HepG2 (cell line): Measurements from ENCODE around the gene DAAM2. TPM values are rescaled to one million over a fixed set of nuclear protein-coding genes. Genes with fewer than 3 reads are reported as not detected.
A peak's percentile ranks its signal among the peaks of the same experiment; 100 is the strongest.

ENCODE experiments used
- ATAC-seq: fragments of 200-7000 bp; cut with Tn5 transposase; 3 replicates; pipeline ENCODE4 v1.9.1; 2020; ENCODE audit warnings: mild to moderate bottlenecking, moderate library complexity
- BruUV-seq: library from RNA; stranded (reverse); fragments of 400-500 nt; replicated peaks from 2 replicates; lab custom pipeline; 2021; lab: Mats Ljungman, UMichigan
- CTCF ChIA-PET: fragments of 300-600 bp; formaldehyde crosslinking; extraction: SDS; loops from one replicate; lab custom pipeline; 2021; ENCODE audit warnings: low total read pairs, inconsistent platforms, low intra/inter-chr PET ratio; lab: Yijun Ruan, JAX
- POLR2A ChIA-PET: fragments of 350-600 bp; sonication (Branson Sonifier 250); formaldehyde crosslinking; loops from one replicate; lab custom pipeline; 2020; ENCODE audit warnings: antibody characterized with exemption, inconsistent platforms; lab: Yijun Ruan, JAX
- DNase-seq: peaks from one replicate; pipeline ENCODE4 v3.0.0-alpha.2; 2015; ENCODE audit warnings: low spot score
- FAIRE-seq: peaks from 3 replicates; lab custom pipeline; 2011; peaks lifted over from hg19 to GRCh38; lab: Jason Lieb, UNC
- H2AFZ ChIP-seq: one replicate; pipeline ENCODE4 v1.6.1; 2011; ENCODE audit warnings: low read length, inconsistent platforms
- H3K27ac ChIP-seq: fragments of 300-600 bp; 3 replicates; pipeline ENCODE4 v1.8.0; 2011; ENCODE audit warnings: mixed run types, mild to moderate bottlenecking, mixed read lengths, low read length, inconsistent platforms; ENCODE audit not compliant: insufficient read depth; ENCODE audit errors: extremely low read length
- H3K27me3 ChIP-seq, 2 experiments: fragments of 200-600 bp in 1 of 2; 2 replicates in 1 of 2; 3 replicates in 1 of 2; pipeline versions ENCODE4 v1.6.0 to v1.8.0; 2011; ENCODE audit warnings: low read length in 2 of 2, mild to moderate bottlenecking in 2 of 2, moderate library complexity in 2 of 2, inconsistent platforms in 1 of 2; ENCODE audit not compliant: insufficient read depth in 2 of 2, control insufficient read depth in 1 of 2
- H3K36me3 ChIP-seq, 2 experiments: fragments of 200-600 bp in 1 of 2; replicated peaks in 1 of 2; 2 replicates in 1 of 2; 3 replicates in 1 of 2; pipeline versions ENCODE4 v1.5.1 to v1.8.0; 2011; ENCODE audit warnings: low read length in 2 of 2, inconsistent platforms in 1 of 2; ENCODE audit not compliant: insufficient read depth in 2 of 2, control insufficient read depth in 1 of 2
- H3K4me1 ChIP-seq: 2 replicates; pipeline ENCODE4 v1.5.1; 2012; ENCODE audit warnings: low read length, inconsistent platforms; ENCODE audit not compliant: insufficient read depth
- H3K4me2 ChIP-seq: 2 replicates; pipeline ENCODE4 v1.6.0; 2011; ENCODE audit warnings: low read depth, low read length, inconsistent platforms
- H3K4me3 ChIP-seq, 3 experiments: fragments of 200-600 bp in 1 of 3; sonication (generic), shearing (Covaris generic) in 1 of 3; replicated peaks in 1 of 3; 2 replicates each; pipeline ENCODE4 v1.5.1; 2011 to 2016; ENCODE audit warnings: low read length in 3 of 3, inconsistent platforms in 2 of 3, low read depth in 2 of 3, mild to moderate bottlenecking in 2 of 3, control low read depth in 1 of 3, mixed read lengths in 1 of 3; ENCODE audit not compliant: insufficient read depth in 1 of 3
- H3K79me2 ChIP-seq: one replicate; pipeline ENCODE4 v1.6.1; 2011; ENCODE audit warnings: low read length, inconsistent platforms; ENCODE audit not compliant: insufficient read depth
- H3K9ac ChIP-seq: 2 replicates; pipeline ENCODE4 v1.6.0; 2011; ENCODE audit warnings: mild to moderate bottlenecking, low read depth, low read length, inconsistent platforms; ENCODE audit not compliant: insufficient read depth
- H3K9me3 ChIP-seq: 2 replicates; pipeline ENCODE4 v1.5.1; 2012; ENCODE audit warnings: mild to moderate bottlenecking, low read length
- H4K20me1 ChIP-seq: 2 replicates; pipeline ENCODE4 v1.6.0; 2011; ENCODE audit warnings: inconsistent platforms, mild to moderate bottlenecking, low read length, moderate library complexity; ENCODE audit not compliant: insufficient read depth
- CHD4 ChIP-seq: fragments of 200-600 bp; sonication (generic); IDR thresholded peaks from 2 replicates; pipeline ENCODE4 v1.7.0; 2017; ENCODE audit warnings: mild to moderate bottlenecking, low read length, borderline replicate concordance
- SP5 ChIP-seq: IDR thresholded peaks from 2 replicates; pipeline ENCODE4 v1.6.1; 2016; ENCODE audit warnings: low read depth, borderline replicate concordance
- ZKSCAN1 ChIP-seq: fragments of 150-350 bp; IDR thresholded peaks from 2 replicates; pipeline ENCODE4 v1.6.1; 2014; ENCODE audit warnings: low read length
- ZNF224 ChIP-seq: sonication (generic); formaldehyde crosslinking; IDR thresholded peaks from 2 replicates; pipeline ENCODE4 v1.5.0; 2020; ENCODE audit warnings: mild to moderate bottlenecking, missing genetic modification reagents
- ZNF3 ChIP-seq: IDR thresholded peaks from 2 replicates; pipeline ENCODE4 v1.7.0; 2017; ENCODE audit warnings: inconsistent platforms
- ZNF577 ChIP-seq: sonication (generic); formaldehyde crosslinking; IDR thresholded peaks from 2 replicates; pipeline ENCODE4 v1.4.0; 2020; ENCODE audit warnings: mild to moderate bottlenecking, low read depth, missing genetic modification reagents, borderline replicate concordance
- WGBS: methylation state at CpG from one replicate; pipeline ENCODE4 v1.1.6; 2017; ENCODE audit warnings: low lambda C conversion rate; 5-methylcytosine and 5-hydroxymethylcytosine counted together
- in situ Hi-C: cut with HindIII; loops from 2 replicates; pipeline ENCODE4 v1.10.0; 2017; ENCODE audit warnings: low pct_unique_long_range_greater_than_20kb; ENCODE audit not compliant: extremely low pct_ligation_motif_present
- intact Hi-C: fragments of 100-400 bp; cut with micrococcal nuclease; formaldehyde crosslinking; loops from one replicate; pipeline ENCODE4 v1.10.0; 2022; ENCODE audit not compliant: unreplicated experiment
- polyA plus RNA-seq, 8 experiments: library from polyadenylated mRNA; depleted of rRNA in 3 of 8; stranded (reverse) in 7 of 8; unstranded in 1 of 8; fragments of >200 nt; fragmentation: Illumina TruSeq in 4 of 8; extraction: Trizol in 4 of 8; gene quantifications; 2 replicates each; pipeline versions ENCODE4 v1.2.1 to v1.2.3, GENCODE V29; 2011 to 2016; ENCODE audit warnings: low read depth in 4 of 8, missing spikeins in 1 of 8, mixed read lengths in 1 of 8; ENCODE audit not compliant: insufficient read depth in 1 of 8
- total RNA-seq, 5 experiments: library from RNA; depleted of rRNA; stranded (reverse); fragments of >200 nt; fragmentation: Illumina TruSeq; extraction: Trizol; gene quantifications; 2 replicates each; pipeline ENCODE4 v1.2.3, GENCODE V29; 2016; ENCODE audit warnings: low read depth in 1 of 5

The DAAM2 gene
- total and polyA plus RNA-seq, 2 of the 13 experiments (the other 11 are each of a cell fraction or from before 2014, with no cell fraction given), result 0.01 TPM; not detected in 1

- no peaks in the 10 kb centered on the region for H4K20me1 ChIP-seq
- H3K36me3 ChIP-seq, result peaks cover 9 to 25% of the 10 kb centered on the region in 2 experiments; a peak in 4 of 5 replicates
- WGBS, result 96% methylated on average over 3 of the region's 3 CpGs
- intact Hi-C loops, result no loop called here
- H2AFZ ChIP-seq, result no peak overlapping the region
- no peak overlapping the region for H3K9ac ChIP-seq
- no peak overlapping the region for H3K4me3 ChIP-seq
- H3K27me3 ChIP-seq, result no peaks in the 10 kb centered on the region
- no peak overlapping the region for H3K27ac ChIP-seq
- CTCF ChIA-PET, result no interaction called here
- ATAC-seq (no peak), DNase-seq (no peak), FAIRE-seq (no peak)
- in situ Hi-C loops, result no loop called here
- POLR2A ChIA-PET, result no interaction called here
- peaks cover 7% of the 10 kb centered on the region; the same call in 1 of the 2 replicates for H3K4me1 ChIP-seq
- H3K4me2 ChIP-seq, result no peak overlapping the region
- no peaks in the 10 kb centered on the region for H3K9me3 ChIP-seq
- BruUV-seq, result no TSS peak
- H3K79me2 ChIP-seq, result no peaks in the 10 kb centered on the region
- no peak for TF ChIP-seq ZNF577 (CRISPR knock-in tag)
- TF ChIP-seq ZNF3 (CRISPR knock-in tag), result peak; percentile 92
- 0 out of 2 replicates have a peak, but pooled peaks have one; percentile 22 for TF ChIP-seq ZKSCAN1
Observed at GRCh38 chr6:39914239-39914638, 122.1 kb downstream of the DAAM2 start.

GRCh38 chr6:39915866-39916265 lies 123.7 kb downstream of the DAAM2 start:
- peaks cover 7% of the 10 kb centered on the region; the same call in 1 of the 2 replicates for H3K4me1 ChIP-seq
- no peak overlapping the region for H3K4me2 ChIP-seq
- H3K79me2 ChIP-seq, result no peaks in the 10 kb centered on the region
- WGBS, result 98% methylated on average over 5 of the region's 5 CpGs
- no TSS peak for BruUV-seq
- CTCF ChIA-PET, result no interaction called here
- H3K9me3 ChIP-seq, result no peaks in the 10 kb centered on the region
- FAIRE-seq, result no peak
- no peak overlapping the region for H3K27ac ChIP-seq
- TF ChIP-seq SP5 (CRISPR knock-in tag) (no peak), ZNF224 (CRISPR knock-in tag) (no peak), CHD4 (no peak)
- H3K9ac ChIP-seq, result no peak overlapping the region
- intact Hi-C loops (no loop called here), in situ Hi-C loops (no loop called here)
- no peaks in the 10 kb centered on the region for H4K20me1 ChIP-seq
- POLR2A ChIA-PET, result no interaction called here
- no peaks in the 10 kb centered on the region for H3K27me3 ChIP-seq
- H2AFZ ChIP-seq, result no peak overlapping the region
- peaks cover 9 to 25% of the 10 kb centered on the region in 2 experiments; a peak in 4 of 5 replicates for H3K36me3 ChIP-seq
- H3K4me3 ChIP-seq, result no peak overlapping the region
- ATAC-seq, result no peak
- no peak for DNase-seq
